ENCODE data around the gene PRKCA.

- no peak for TF ChIP-seq POLR2AphosphoS5 (IDR thresholded peaks at IDR 0.05; ENCODE audit: low read depth, low read length)
- TF ChIP-seq POLR2A (IDR thresholded peaks at IDR 0.05; ENCODE audit: low read depth, low read length) = no peak
Measured at GRCh38 chr17:66762276-66762675, 459.9 kb downstream of the PRKCA start.
